GM12878 (cell line): ENCODE data around the gene FOXP1. TPM values are rescaled to one million over a fixed set of nuclear protein-coding genes. Genes with fewer than 3 reads are reported as not detected.

Experiments used
- ATAC-seq: fragments of 200-7000 bp; cut with Tn5 transposase; 3 replicates; pipeline ENCODE4 v1.9.1; 2020; ENCODE audit warnings: mild to moderate bottlenecking, moderate library complexity
- BruUV-seq: library from RNA; stranded (reverse); fragments of 400-500 nt; replicated peaks from 2 replicates; lab custom pipeline; 2021; lab: Mats Ljungman, UMichigan
- CTCF ChIA-PET: fragments of 300-600 bp; sonication (Branson Sonifier 250); formaldehyde crosslinking; extraction: SDS; loops from one replicate; lab custom pipeline; 2021; ENCODE audit warnings: inconsistent platforms; lab: Yijun Ruan, JAX
- POLR2A ChIA-PET: fragments of 350-600 bp; formaldehyde crosslinking; extraction: SDS; loops from one replicate; lab custom pipeline; 2021; ENCODE audit warnings: inconsistent platforms; lab: Charles Lee
- RAD21 ChIA-PET: fragments of 300-600 bp; sonication (Branson Sonifier 250); formaldehyde crosslinking; loops from one replicate; lab custom pipeline; 2023; ENCODE audit warnings: antibody characterized with exemption; ENCODE audit not compliant: unreplicated experiment; lab: Charles Lee
- SMC1A ChIA-PET: fragments of 300-600 bp; sonication (Branson Sonifier 250); formaldehyde crosslinking; loops from one replicate; lab custom pipeline; 2023; ENCODE audit not compliant: unreplicated experiment, uncharacterized antibody; lab: Charles Lee
- DNase-seq: peaks from one replicate; pipeline ENCODE4 v3.0.0-alpha.2; 2011; ENCODE audit warnings: low read depth, low spot score
- FAIRE-seq: peaks from 3 replicates; lab custom pipeline; 2011; peaks lifted over from hg19 to GRCh38; lab: Jason Lieb, UNC
- H2AFZ ChIP-seq: 2 replicates; pipeline ENCODE4 v1.6.0; 2011; ENCODE audit warnings: low read depth, low read length, control low read depth; ENCODE audit not compliant: control insufficient read depth
- H3K27ac ChIP-seq: 2 replicates; pipeline ENCODE4 v1.5.1; 2011; ENCODE audit warnings: control low read depth; ENCODE audit not compliant: control insufficient read depth, insufficient read depth
- H3K27me3 ChIP-seq, 2 experiments: replicated peaks in 1 of 2; 2 replicates each; pipeline versions ENCODE4 v1.6.0 to v1.6.1; 2011; ENCODE audit warnings: low read length in 1 of 2; ENCODE audit not compliant: control insufficient read depth in 2 of 2, insufficient read depth in 2 of 2
- H3K36me3 ChIP-seq, 2 experiments: 2 replicates each; pipeline ENCODE4 v1.5.1; 2011; ENCODE audit warnings: low read length in 1 of 2; ENCODE audit not compliant: control insufficient read depth in 2 of 2, insufficient read depth in 2 of 2
- H3K4me1 ChIP-seq: 2 replicates; pipeline ENCODE4 v1.6.1; 2011; ENCODE audit warnings: mild to moderate bottlenecking, low read length, moderate library complexity, mixed read lengths; ENCODE audit not compliant: control insufficient read depth, insufficient read depth
- H3K4me2 ChIP-seq: 2 replicates; pipeline ENCODE4 v1.6.0; 2011; ENCODE audit warnings: control low read depth; ENCODE audit not compliant: control insufficient read depth, insufficient read depth
- H3K4me3 ChIP-seq: fragments of 200-600 bp; sonication (generic); 2 replicates; pipeline ENCODE4 v1.5.1; 2016
- H3K79me2 ChIP-seq: 2 replicates; pipeline ENCODE4 v1.6.0; 2011; ENCODE audit warnings: low read length; ENCODE audit not compliant: control insufficient read depth, insufficient read depth
- H3K9ac ChIP-seq: 2 replicates; pipeline ENCODE4 v1.8.0; 2011; ENCODE audit warnings: low read length, control low read depth, mixed read lengths; ENCODE audit not compliant: control insufficient read depth, insufficient read depth
- H3K9me3 ChIP-seq: replicated peaks from 3 replicates; pipeline ENCODE4 v1.5.1; 2011; ENCODE audit warnings: mild to moderate bottlenecking, low read length; ENCODE audit not compliant: control insufficient read depth, insufficient read depth
- H4K20me1 ChIP-seq: 2 replicates; pipeline ENCODE4 v1.6.0; 2011; ENCODE audit not compliant: control insufficient read depth, insufficient read depth
- BACH1 ChIP-seq: fragments of 450-650 bp; IDR thresholded peaks from 2 replicates; pipeline ENCODE4 v1.6.1; 2017; ENCODE audit warnings: mild to moderate bottlenecking, borderline replicate concordance
- BMI1 ChIP-seq: fragments of 450-650 bp; IDR thresholded peaks from 2 replicates; pipeline ENCODE4 v1.6.1; 2016; ENCODE audit warnings: mild to moderate bottlenecking, moderate library complexity, borderline replicate concordance
- CHD4 ChIP-seq: fragments of 200-600 bp; sonication (generic); IDR thresholded peaks from 2 replicates; pipeline ENCODE4 v1.6.1; 2016; ENCODE audit warnings: mild to moderate bottlenecking
- CUX1 ChIP-seq: IDR thresholded peaks from 2 replicates; pipeline ENCODE4 v1.6.1; 2012; ENCODE audit warnings: improper control_type of control experiment, low read depth, low read length; ENCODE audit not compliant: insufficient replicate concordance
- E2F8 ChIP-seq: fragments of 450-650 bp; IDR thresholded peaks from 2 replicates; pipeline ENCODE4 v1.6.1; 2018; ENCODE audit warnings: mild to moderate bottlenecking, low read depth, moderate library complexity; ENCODE audit not compliant: partially characterized antibody
- HDAC6 ChIP-seq: fragments of 200-600 bp; sonication (generic); IDR thresholded peaks from one replicate; pipeline ENCODE4 v1.8.0; 2017; ENCODE audit warnings: antibody characterized with exemption; ENCODE audit not compliant: unreplicated experiment
- MTA2 ChIP-seq: fragments of 450-650 bp; IDR thresholded peaks from 2 replicates; pipeline ENCODE4 v1.6.1; 2016; ENCODE audit warnings: low read depth, mild to moderate bottlenecking, moderate library complexity
- NFXL1 ChIP-seq: fragments of 450-650 bp; IDR thresholded peaks from 2 replicates; pipeline ENCODE4 v1.6.1; 2017; ENCODE audit warnings: antibody characterized with exemption, mild to moderate bottlenecking, borderline replicate concordance
- RCOR1 ChIP-seq: conservative IDR thresholded peaks from 2 replicates; pipeline ENCODE4 v1.6.1; 2012; ENCODE audit warnings: low read depth, low read length, improper control_type of control experiment
- SMAD1 ChIP-seq: fragments of 450-650 bp; IDR thresholded peaks from 2 replicates; pipeline ENCODE4 v1.6.1; 2018; ENCODE audit warnings: mild to moderate bottlenecking, low read depth; ENCODE audit not compliant: partially characterized antibody
- SREBF1 ChIP-seq: IDR thresholded peaks from 2 replicates; pipeline ENCODE4 v1.6.1; 2012; ENCODE audit warnings: mild to moderate bottlenecking, low read length
- TARDBP ChIP-seq: IDR thresholded peaks from 2 replicates; pipeline ENCODE4 v1.6.1; 2016; ENCODE audit warnings: borderline replicate concordance
- YBX1 ChIP-seq: fragments of 450-650 bp; IDR thresholded peaks from 2 replicates; pipeline ENCODE4 v1.6.1; 2016; ENCODE audit warnings: antibody characterized with exemption
- ZNF687 ChIP-seq: fragments of 450-650 bp; IDR thresholded peaks from 2 replicates; pipeline ENCODE4 v1.6.1; 2017; ENCODE audit warnings: mild to moderate bottlenecking, moderate library complexity
- WGBS: methylation state at CpG from one replicate; pipeline ENCODE4 v1.1.6; 2016; ENCODE audit warnings: low lambda C conversion rate; ENCODE audit not compliant: insufficient replicate concordance, insufficient coverage; ENCODE audit errors: missing lambda C conversion rate; 5-methylcytosine and 5-hydroxymethylcytosine counted together
- in situ Hi-C: fragments of 300-500 bp; cut with MboI; formaldehyde crosslinking; loops from 9 replicates; pipeline ENCODE4 v1.14.3; 2018; ENCODE audit warnings: mixed read lengths
- intact Hi-C: fragments of 100-400 bp; cut with micrococcal nuclease; formaldehyde crosslinking; loops from one replicate; pipeline ENCODE4 v1.14.2; 2022; ENCODE audit not compliant: unreplicated experiment
- polyA plus RNA-seq, 11 experiments: library from polyadenylated mRNA; depleted of rRNA in 4 of 11; unstranded in 6 of 11; stranded (reverse) in 5 of 11; fragments of >200 nt; fragmentation: Nextera tagmentation in 4 of 11; fragmentation: Illumina TruSeq in 1 of 11; extraction: Ambion mirVana in 4 of 11; extraction: Trizol in 1 of 11; gene quantifications; 1 replicate in 1 of 11; 2 replicates in 10 of 11; pipeline versions ENCODE4 v1.2.1 to v1.2.3, GENCODE V29; 2011 to 2016; ENCODE audit warnings: inconsistent platforms in 2 of 11, missing spikeins in 2 of 11, low read depth in 1 of 11
- total RNA-seq, 4 experiments: library from RNA; depleted of rRNA in 3 of 4; stranded (reverse); fragments of >200 nt in 3 of 4; fragmentation: Illumina TruSeq in 1 of 4; extraction: Trizol in 1 of 4; gene quantifications; 2 replicates each; pipeline versions ENCODE4 v1.2.1 to v1.2.3, GENCODE V29; 2013 to 2021

The FOXP1 gene
- total and polyA plus RNA-seq, 10 of the 15 experiments (the other 5 are each of a cell fraction or from before 2014, with no cell fraction given): 0.05 to 1.6 (median 0.20) TPM; not detected in 1

GRCh38 chr3:71500696-71501095 lies 82.8 kb downstream of the FOXP1 start:
- DNase-seq: no peak
- WGBS: 35% methylated on average over 6 of the region's 6 CpGs
- Histone ChIP-seq H3K4me3 (no peak overlapping the region), H3K9me3 (no peaks in the 10 kb centered on the region), H3K36me3 (no peaks in the 10 kb centered on the region), H3K79me2 (no peaks in the 10 kb centered on the region), H3K9ac (no peak overlapping the region), H4K20me1 (no peaks in the 10 kb centered on the region), H3K27me3 (no peaks in the 10 kb centered on the region; a peak in 2 of 4 replicates), H3K4me2 (no peak overlapping the region), H3K27ac (no peak overlapping the region), H2AFZ (no peak overlapping the region), H3K4me1 (no peaks in the 10 kb centered on the region)
- CTCF ChIA-PET: no interaction called here
- intact Hi-C loops: no loop called here
- ATAC-seq: no peak
- POLR2A ChIA-PET: no interaction called here
- SMC1A ChIA-PET: no interaction called here
- in situ Hi-C loops: no loop called here
- FAIRE-seq: no peak
- RAD21 ChIA-PET: no interaction called here
- BruUV-seq: no TSS peak
- TF ChIP-seq CUX1 (no peak), HDAC6 (no peak), SREBF1 (no peak), NFXL1 (no peak), RCOR1 (no peak), BACH1 (no peak), YBX1 (no peak), BMI1 (no peak), SMAD1 (no peak), TARDBP (no peak), CHD4 (no peak), ZNF687 (no peak), E2F8 (no peak), MTA2 (no peak)
